ENCODE measurements around the gene BBS10.
A peak's percentile ranks its signal among the peaks of the same experiment; 100 is the strongest.
"Not testable (repeated sequence)": the region's sequence is repeated elsewhere in the genome, so short reads cannot be mapped to it uniquely, and the experiment has no call there.

The BBS10 gene

GRCh38 chr12:76348079-76348901 is at the start of gene BBS10:
TSS of gene BBS10 (minus strand) at chr12:76348415. CDS start at chr12:76348358, 57 bp downstream.
- peak; percentile 59 for TF ChIP-seq CTCF (IDR thresholded peaks at IDR 0.05; ENCODE audit: insufficient read depth, low read length, missing control alignments)
- CTCF ChIA-PET: interaction anchor here (0.6 to 3.3 kb wide), 33 partner anchors 7 to 840 kb away, joined by 3 to 27 read pairs (median 4); partner anchors contain the start of gene KRR1
- peak within 1 kb of the TSS; percentile 84 for H3K4me3 ChIP-seq (ENCODE audit: low read depth, low read length)
- POLR2A ChIA-PET: interaction anchor here (0.6 to 2.5 kb wide), 3 partner anchors 49 to 317 kb away, joined by 3 to 18 read pairs (median 3); partner anchors contain the start of gene PHLDA1
- DNase-seq (ENCODE audit: low read depth, low spot score): peak; percentile 31

- TF ChIP-seq CTCF (IDR thresholded peaks at IDR 0.05; ENCODE audit: insufficient read depth, low read length, missing control alignments): no peak
- DNase-seq (ENCODE audit: low read depth, low spot score): no peak
- CTCF ChIA-PET: interaction anchor here (0.7 kb wide), 1 partner anchor 10 kb away, joined by 3 read pairs; no protein-coding TSS in a partner anchor
- no peak overlapping the region for H3K4me3 ChIP-seq (ENCODE audit: low read depth, low read length)
- POLR2A ChIA-PET: no interaction called here
Observed at GRCh38 chr12:76391461-76391860, 43.2 kb upstream of the BBS10 start.

- no peak overlapping the region for H3K4me3 ChIP-seq (ENCODE audit: low read depth, low read length)
- POLR2A ChIA-PET: no interaction called here
- CTCF ChIA-PET: no interaction called here
- no peak for TF ChIP-seq CTCF (IDR thresholded peaks at IDR 0.05; ENCODE audit: insufficient read depth, low read length, missing control alignments)
- no peak for DNase-seq (ENCODE audit: low read depth, low spot score)
Observed at GRCh38 chr12:76387614-76388013, 39.4 kb upstream of the BBS10 start.

GRCh38 chr12:76384560-76384959 is 36.3 kb upstream of the BBS10 start:
- ChIA-PET CTCF (interaction anchor here (2.2 kb wide), 1 partner anchor 201 kb away, joined by 5 read pairs; no protein-coding TSS in a partner anchor), POLR2A (no interaction called here)
- TF ChIP-seq CTCF (IDR thresholded peaks at IDR 0.05; ENCODE audit: insufficient read depth, low read length, missing control alignments): no peak
- no peak for DNase-seq (ENCODE audit: low read depth, low spot score)
- H3K4me3 ChIP-seq (ENCODE audit: low read depth, low read length): no peak overlapping the region

- ChIA-PET POLR2A (no interaction called here), CTCF (interaction anchor here (2.2 kb wide), 1 partner anchor 202 kb away, joined by 5 read pairs; no protein-coding TSS in a partner anchor)
- no peak for TF ChIP-seq CTCF (IDR thresholded peaks at IDR 0.05; ENCODE audit: insufficient read depth, low read length, missing control alignments)
- H3K4me3 ChIP-seq (ENCODE audit: low read depth, low read length): no peak overlapping the region
- no peak for DNase-seq (ENCODE audit: low read depth, low spot score)
Observed at GRCh38 chr12:76383988-76384387, 35.8 kb upstream of the BBS10 start.

- ChIA-PET CTCF (interaction anchor here (0.6 kb wide), 1 partner anchor 501 kb away, joined by 4 read pairs; no protein-coding TSS in a partner anchor), POLR2A (no interaction called here)
- TF ChIP-seq CTCF (IDR thresholded peaks at IDR 0.05; ENCODE audit: insufficient read depth, low read length, missing control alignments): no peak
- DNase-seq (ENCODE audit: low read depth, low spot score): no peak
- H3K4me3 ChIP-seq (ENCODE audit: low read depth, low read length): no peak overlapping the region
Observed at GRCh38 chr12:76379261-76379660, 31.0 kb upstream of the BBS10 start.

- H3K4me3 ChIP-seq (ENCODE audit: low read depth, low read length); POLR2A ChIA-PET; DNase-seq (ENCODE audit: low read depth, low spot score): not testable (repeated sequence)
- CTCF ChIA-PET: interaction anchor here (1.6 kb wide), 1 partner anchor 9 kb away, joined by 3 read pairs; no protein-coding TSS in a partner anchor
Observed at GRCh38 chr12:76376876-76377275, 28.7 kb upstream of the BBS10 start.

Data from AG04449 (cell line).